Tibial artery (tissue), 4 donors: Measurements from ENCODE around the gene KRTAP4-5.
"Not testable (repeated sequence)": the region's sequence is repeated elsewhere in the genome, so short reads cannot be mapped to it uniquely, and the experiment has no call there.

Source experiments
- DNase-seq, 2 donors: peaks; one replicate each; pipeline ENCODE4 v3.0.0-alpha.2; 2019
- H3K27ac ChIP-seq, 2 donors: fragments of 200-600 bp; sonication (generic) in 1 of 2; 1 replicate in 1 of 2; 2 replicates in 1 of 2; pipeline ENCODE4 v1.5.1; 2018 to 2019; ENCODE audit warnings: mild to moderate bottlenecking in 1 of 2
- H3K27me3 ChIP-seq, 2 donors: fragments of 200-600 bp; sonication (generic) in 1 of 2; one replicate each; pipeline versions ENCODE4 v1.5.1 to v1.6.0; 2016 to 2019
- H3K36me3 ChIP-seq, 3 donors: fragments of 200-600 bp; sonication (generic) in 2 of 3; one replicate each; pipeline ENCODE4 v1.5.1; 2016 to 2019; ENCODE audit warnings: mild to moderate bottlenecking in 2 of 3
- H3K4me1 ChIP-seq, 4 donors: fragments of 200-600 bp; sonication (generic) in 2 of 4; 1 replicate in 3 of 4; 2 replicates in 1 of 4; pipeline ENCODE4 v1.5.1; 2016 to 2019
- H3K4me3 ChIP-seq, 2 donors: fragments of 200-600 bp; sonication (generic) in 1 of 2; 1 replicate in 1 of 2; 2 replicates in 1 of 2; pipeline ENCODE4 v1.5.1; 2018 to 2019; ENCODE audit warnings: mild to moderate bottlenecking in 2 of 2
- H3K9me3 ChIP-seq, 3 donors: fragments of 200-600 bp; sonication (generic) in 1 of 3; one replicate each; pipeline ENCODE4 v1.5.1; 2016 to 2019
- CTCF ChIP-seq, 2 experiments: fragments of 200-600 bp in 1 of 2; fragments of 450-650 bp in 1 of 2; IDR thresholded peaks; one replicate each; pipeline ENCODE4 v1.5.1; 2017 to 2019; ENCODE audit warnings: antibody characterized with exemption in 2 of 2, mild to moderate bottlenecking in 1 of 2, moderate library complexity in 1 of 2
- intact Hi-C: fragments of 100-400 bp; cut with DNase I; formaldehyde crosslinking; loops from one replicate; pipeline ENCODE4 v1.15.0; 2023; ENCODE audit warnings: low total_unique reads

Gene KRTAP4-5

DNA sequence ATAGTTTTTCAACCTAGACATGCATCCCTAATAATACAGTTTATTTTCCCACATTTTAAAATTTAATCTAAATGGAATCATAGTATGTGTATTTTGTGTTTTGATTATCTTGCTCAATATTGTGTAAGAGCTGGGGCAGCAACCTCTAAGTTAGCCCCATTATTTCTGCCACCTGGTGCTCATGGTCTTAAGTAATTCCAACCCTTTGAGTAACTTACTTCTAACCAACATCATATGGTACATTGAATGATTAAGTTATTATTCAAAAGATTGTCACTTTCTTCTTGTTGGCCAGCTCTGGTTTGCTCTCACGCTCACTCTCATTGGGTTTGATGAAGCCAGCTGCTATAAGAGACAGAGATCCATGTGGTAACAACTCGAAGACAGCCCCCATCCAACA lies 22.3 kb upstream of the KRTAP4-5 start:
- H3K27me3 ChIP-seq: no peaks in the 10 kb centered on the region
- TF ChIP-seq CTCF (IDR thresholded peaks at IDR 0.05): no peak
- no peak overlapping the region for H3K27ac ChIP-seq
- no peak for DNase-seq
- no peak overlapping the region for H3K4me3 ChIP-seq
- H3K4me1 ChIP-seq: no peaks in the 10 kb centered on the region
- H3K9me3 ChIP-seq: no peaks in the 10 kb centered on the region
- no peaks in the 10 kb centered on the region for H3K36me3 ChIP-seq
- intact Hi-C loops: no loop called here

DNA sequence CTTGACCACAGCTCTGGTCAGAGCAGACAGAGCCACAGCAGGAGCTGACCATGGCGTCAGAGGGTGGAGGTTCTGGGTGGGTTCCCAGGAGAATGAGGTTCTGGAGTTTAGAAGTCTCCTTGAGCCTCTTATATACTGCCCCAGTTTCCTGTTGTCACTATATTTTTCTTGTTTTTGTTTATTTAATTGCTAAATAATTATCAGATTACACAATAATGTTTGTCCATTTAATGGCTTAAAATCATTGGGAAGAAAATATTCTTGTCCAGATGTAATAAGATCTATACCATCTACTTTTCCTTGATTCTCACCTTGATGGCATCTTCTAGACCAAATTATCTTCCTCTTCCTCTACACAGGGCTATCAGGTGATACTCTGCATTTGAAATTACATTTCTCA lies 18.5 kb upstream of the KRTAP4-5 start, which contains the start of gene KRTAP4-3:
KRTAP4-3 (minus strand) TSS at position 101 of the 400 bp plus-strand sequence; CDS start at position 52, 49 bp downstream.
- Histone ChIP-seq H3K9me3 (no peaks in the 10 kb centered on the region), H3K4me1 (no peaks in the 10 kb centered on the region), H3K27me3 (no peaks in the 10 kb centered on the region), H3K36me3 (no peaks in the 10 kb centered on the region), H3K4me3 (no peak within 1 kb of the TSS), H3K27ac (no peak within 1 kb of the TSS)
- intact Hi-C loops: no loop called here
- no peak for TF ChIP-seq CTCF (IDR thresholded peaks at IDR 0.05)
- no peak for DNase-seq

DNA sequence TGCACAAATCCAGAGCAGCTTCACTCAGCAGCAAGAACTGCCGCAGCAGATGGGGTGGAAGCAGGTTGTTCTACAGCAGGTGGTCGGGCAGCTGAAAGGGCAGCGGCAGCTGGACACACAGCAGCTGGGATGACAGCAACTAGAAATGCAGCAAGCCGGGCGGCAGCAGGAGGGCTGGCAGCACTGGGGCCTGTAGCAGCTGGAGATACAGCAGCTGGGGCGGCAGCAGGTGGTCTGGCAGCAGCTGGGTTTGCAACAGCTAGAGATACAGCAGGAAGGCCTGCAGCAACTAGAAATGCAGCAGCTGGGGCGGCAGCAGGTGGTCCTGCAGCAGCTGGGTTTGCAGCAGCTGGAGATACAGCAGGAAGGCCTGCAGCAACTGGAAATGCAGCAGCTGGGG lies 17.9 kb upstream of the KRTAP4-5 start:
- no peaks in the 10 kb centered on the region for H3K27me3 ChIP-seq
- H3K27ac ChIP-seq: no peak overlapping the region
- no peak for DNase-seq
- no peaks in the 10 kb centered on the region for H3K36me3 ChIP-seq
- TF ChIP-seq CTCF (IDR thresholded peaks at IDR 0.05): no peak
- no peaks in the 10 kb centered on the region for H3K4me1 ChIP-seq
- intact Hi-C loops: no loop called here
- H3K4me3 ChIP-seq: no peak overlapping the region
- no peaks in the 10 kb centered on the region for H3K9me3 ChIP-seq

DNA sequence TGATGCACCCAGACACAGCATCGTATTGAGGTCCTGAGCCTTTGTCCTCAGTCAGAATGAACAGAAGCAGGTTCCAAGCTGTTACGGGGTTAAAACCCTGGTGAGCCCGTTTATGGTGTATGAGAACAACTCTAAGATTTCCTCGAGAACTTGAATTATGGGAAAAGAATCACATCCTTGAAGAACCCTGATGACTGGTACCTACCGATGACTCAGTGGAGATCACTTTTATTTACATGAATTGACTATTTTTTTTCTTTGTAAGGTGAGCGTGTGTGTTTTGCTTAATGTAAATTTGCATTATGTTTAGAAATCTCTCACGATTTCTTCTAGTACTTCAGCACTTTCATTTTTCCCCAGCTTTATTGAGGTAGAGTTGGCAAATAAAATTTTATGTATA lies 14.2 kb upstream of the KRTAP4-5 start:
- intact Hi-C loops: no loop called here
- Histone ChIP-seq H3K36me3 (no peaks in the 10 kb centered on the region), H3K4me1 (no peaks in the 10 kb centered on the region), H3K27me3 (peaks cover 0 to 12% of the 10 kb centered on the region in 2 donors), H3K4me3 (no peak overlapping the region), H3K9me3 (no peaks in the 10 kb centered on the region), H3K27ac (no peak overlapping the region)
- DNase-seq: no peak
- TF ChIP-seq CTCF (IDR thresholded peaks at IDR 0.05): no peak

- no peak for DNase-seq
- no peaks in the 10 kb centered on the region for H3K9me3 ChIP-seq
- H3K27me3 ChIP-seq: peaks cover 0 to 21% of the 10 kb centered on the region in 2 donors
- TF ChIP-seq CTCF (IDR thresholded peaks at IDR 0.05): no peak
- no peaks in the 10 kb centered on the region for H3K4me1 ChIP-seq
- intact Hi-C loops: no loop called here
- H3K36me3 ChIP-seq: no peaks in the 10 kb centered on the region
- no peak within 1 kb of the TSS for H3K27ac ChIP-seq
- no peak within 1 kb of the TSS for H3K4me3 ChIP-seq
These were observed 11.0 kb upstream of the KRTAP4-5 start, which contains the start of gene KRTAP4-4 for GRCh38 chr17:41160648-41161047. Gene KRTAP4-4, minus strand, starts transcription at chr17:41160748. Its CDS starts 57 bp downstream, at chr17:41160691.

DNA sequence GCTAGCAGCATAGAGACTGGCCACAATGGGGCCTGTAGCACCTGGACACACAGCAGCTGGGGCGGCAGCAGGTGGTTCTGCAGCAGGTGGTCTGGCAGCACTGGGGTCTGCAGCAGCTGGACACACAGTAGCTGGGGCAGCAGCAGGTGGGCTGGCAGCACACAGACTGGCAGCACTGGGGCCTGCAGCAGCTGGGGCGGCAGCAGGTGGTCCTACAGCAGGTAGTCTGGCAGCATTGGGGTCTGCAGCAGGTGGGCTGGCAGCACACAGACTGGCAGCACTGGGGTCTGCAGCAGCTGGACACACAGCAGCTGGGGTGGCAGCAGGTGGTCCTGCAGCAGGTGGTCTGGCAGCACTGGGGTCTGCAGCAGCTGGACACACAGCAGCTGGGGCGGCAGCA lies 10.6 kb upstream of the KRTAP4-5 start:
- H3K36me3 ChIP-seq, DNase-seq, H3K4me3 ChIP-seq, H3K9me3 ChIP-seq, intact Hi-C loops, H3K4me1 ChIP-seq, H3K27ac ChIP-seq: not testable (repeated sequence)
- peaks cover 0 to 21% of the 10 kb centered on the region in 2 donors for H3K27me3 ChIP-seq
